ENCODE measurements around the gene HOXC10. TPM values are rescaled to one million over a fixed set of nuclear protein-coding genes. Genes with fewer than 3 reads are reported as not detected.

HOXC10 gene
- total RNA-seq, 2 donors from 2014 or later = not detected

GRCh38 chr12:53954694-53955035 is 30.3 kb upstream of the HOXC10 start, which contains the start of gene HOXC12:
TSS of gene HOXC12 (plus strand) at chr12:53954903. CDS start at chr12:53954930, 27 bp downstream.
- H3K27me3 ChIP-seq (ENCODE audit: control insufficient read depth, insufficient read depth, low read length, poor library complexity, severe bottlenecking) = peaks cover 100% of the 10 kb centered on the region
- Mint-ChIP-seq H3K36me3 (ENCODE audit: low read depth) (no peaks in the 10 kb centered on the region), H3K4me1 (no peaks in the 10 kb centered on the region), H3K27me3 (ENCODE audit: insufficient read depth) (peaks cover 99% of the 10 kb centered on the region), H3K9me3 (peaks cover 2% of the 10 kb centered on the region), H3K4me3 (no peak within 1 kb of the TSS), H3K27ac (no peak within 1 kb of the TSS)
- WGBS, 2 experiments (ENCODE audit: insufficient coverage in 1 of 2, insufficient read length in 1 of 2) = 14 to 24% methylated on average over 10 to 13 of the region's 20 CpGs
- H3K4me3 ChIP-seq (ENCODE audit: low read length) = no peak within 1 kb of the TSS
- H3K36me3 ChIP-seq (ENCODE audit: control insufficient read depth, insufficient read depth, low read length) = no peaks in the 10 kb centered on the region
- peaks cover 23% of the 10 kb centered on the region for H3K9me3 ChIP-seq (ENCODE audit: control insufficient read depth, low read length)
- H3K27ac ChIP-seq (ENCODE audit: low read depth, low read length) = no peak within 1 kb of the TSS
- TF ChIP-seq CTCF (conservative IDR thresholded peaks at IDR 0.05) = no peak
- no peak for DNase-seq
- H3K9ac ChIP-seq (ENCODE audit: extremely low read depth, low read length, poor library complexity, severe bottlenecking) = no peak within 1 kb of the TSS
- no peaks in the 10 kb centered on the region for H3K4me1 ChIP-seq (ENCODE audit: control insufficient read depth, insufficient read depth, low read length)

GRCh38 chr12:53955036-53955775 is 29.7 kb upstream of the HOXC10 start:
- DNase-seq = peak; percentile 78
- Mint-ChIP-seq H3K36me3 (ENCODE audit: low read depth) (no peaks in the 10 kb centered on the region), H3K27me3 (ENCODE audit: insufficient read depth) (peaks cover 99% of the 10 kb centered on the region), H3K4me3 (no peak overlapping the region), H3K4me1 (no peaks in the 10 kb centered on the region), H3K27ac (no peak overlapping the region), H3K9me3 (peaks cover 2% of the 10 kb centered on the region)
- Histone ChIP-seq H3K9me3 (ENCODE audit: control insufficient read depth, low read length) (peaks cover 23% of the 10 kb centered on the region), H3K27me3 (ENCODE audit: control insufficient read depth, insufficient read depth, low read length, poor library complexity, severe bottlenecking) (peaks cover 100% of the 10 kb centered on the region), H3K4me1 (ENCODE audit: control insufficient read depth, insufficient read depth, low read length) (no peaks in the 10 kb centered on the region), H3K36me3 (ENCODE audit: control insufficient read depth, insufficient read depth, low read length) (no peaks in the 10 kb centered on the region), H3K9ac (ENCODE audit: extremely low read depth, low read length, poor library complexity, severe bottlenecking) (no peak overlapping the region), H3K4me3 (ENCODE audit: low read length) (no peak overlapping the region), H3K27ac (ENCODE audit: low read depth, low read length) (no peak overlapping the region)
- no peak for TF ChIP-seq CTCF (conservative IDR thresholded peaks at IDR 0.05)
- 9 to 10% methylated on average over 23 to 82 of the region's 86 CpGs for WGBS, 2 experiments (ENCODE audit: insufficient coverage in 1 of 2, insufficient read length in 1 of 2)

GRCh38 chr12:53955776-53956250 is 29.1 kb upstream of the HOXC10 start:
- Histone ChIP-seq H3K9me3 (ENCODE audit: control insufficient read depth, low read length) (peaks cover 23% of the 10 kb centered on the region), H3K4me1 (ENCODE audit: control insufficient read depth, insufficient read depth, low read length) (no peaks in the 10 kb centered on the region), H3K27ac (ENCODE audit: low read depth, low read length) (no peak overlapping the region), H3K27me3 (ENCODE audit: control insufficient read depth, insufficient read depth, low read length, poor library complexity, severe bottlenecking) (peaks cover 100% of the 10 kb centered on the region), H3K9ac (ENCODE audit: extremely low read depth, low read length, poor library complexity, severe bottlenecking) (no peak overlapping the region), H3K4me3 (ENCODE audit: low read length) (no peak overlapping the region), H3K36me3 (ENCODE audit: control insufficient read depth, insufficient read depth, low read length) (no peaks in the 10 kb centered on the region)
- Mint-ChIP-seq H3K27ac (no peak overlapping the region), H3K4me1 (no peaks in the 10 kb centered on the region), H3K9me3 (peaks cover 2% of the 10 kb centered on the region), H3K27me3 (ENCODE audit: insufficient read depth) (peaks cover 99% of the 10 kb centered on the region), H3K36me3 (ENCODE audit: low read depth) (no peaks in the 10 kb centered on the region), H3K4me3 (no peak overlapping the region)
- TF ChIP-seq CTCF (conservative IDR thresholded peaks at IDR 0.05) = no peak
- WGBS, 2 experiments (ENCODE audit: insufficient coverage in 1 of 2, insufficient read length in 1 of 2) = 20 to 22% methylated on average over 5 to 6 of the region's 10 CpGs
- no peak for DNase-seq
